GM08714 (cell line): ENCODE data around the gene HEBP2.

Experiments
- H3K4me3 ChIP-seq: fragments of 200-500 bp; sonication (Bioruptor generic); 2 replicates; pipeline ENCODE4 v1.5.1; 2014; ENCODE audit warnings: mild to moderate bottlenecking, low read length, inconsistent platforms
- ZNF274 ChIP-seq: IDR thresholded peaks from 2 replicates; pipeline ENCODE4 v1.6.1; 2012; ENCODE audit warnings: mild to moderate bottlenecking, low read depth, low read length

HEBP2 gene

GRCh38 chr6:138426500-138427123 lies 22.6 kb downstream of the HEBP2 start:
- no peak overlapping the region for H3K4me3 ChIP-seq
- no peak for TF ChIP-seq ZNF274

- no peak overlapping the region for H3K4me3 ChIP-seq
- no peak for TF ChIP-seq ZNF274
Measured at GRCh38 chr6:138427701-138428100, 23.7 kb downstream of the HEBP2 start.

GRCh38 chr6:138428944-138429598 lies 25.0 kb downstream of the HEBP2 start:
- TF ChIP-seq ZNF274: no peak
- no peak overlapping the region for H3K4me3 ChIP-seq

GRCh38 chr6:138429761-138430160 lies 25.7 kb downstream of the HEBP2 start:
- TF ChIP-seq ZNF274: no peak
- H3K4me3 ChIP-seq: no peak overlapping the region

- no peak overlapping the region for H3K4me3 ChIP-seq
- TF ChIP-seq ZNF274: no peak
Measured at GRCh38 chr6:138430361-138431145, 26.5 kb downstream of the HEBP2 start.

GRCh38 chr6:138431256-138432062 lies 27.4 kb downstream of the HEBP2 start:
- no peak overlapping the region for H3K4me3 ChIP-seq
- TF ChIP-seq ZNF274: no peak

- no peak overlapping the region for H3K4me3 ChIP-seq
- TF ChIP-seq ZNF274: no peak
Measured at GRCh38 chr6:138432063-138432356, 28.0 kb downstream of the HEBP2 start.

- TF ChIP-seq ZNF274: no peak
- H3K4me3 ChIP-seq: no peak overlapping the region
Measured at GRCh38 chr6:138434096-138434495, 30.1 kb downstream of the HEBP2 start.

- no peak for TF ChIP-seq ZNF274
- no peak overlapping the region for H3K4me3 ChIP-seq
Measured at GRCh38 chr6:138434925-138435324, 30.9 kb downstream of the HEBP2 start.

- no peak overlapping the region for H3K4me3 ChIP-seq
Measured at GRCh38 chr6:138439546-138439945, 35.5 kb downstream of the HEBP2 start.

GRCh38 chr6:138440296-138440695 lies 36.3 kb downstream of the HEBP2 start:
- no peak for TF ChIP-seq ZNF274
- no peak overlapping the region for H3K4me3 ChIP-seq

More at GRCh38 chr6:138439546-138439945, 35.5 kb downstream of the HEBP2 start:
- TF ChIP-seq ZNF274: no peak

- no peak for TF ChIP-seq ZNF274
- no peak overlapping the region for H3K4me3 ChIP-seq
Measured at GRCh38 chr6:138440758-138441357, 36.8 kb downstream of the HEBP2 start.

- TF ChIP-seq ZNF274: no peak
- H3K4me3 ChIP-seq: no peak overlapping the region
Measured at GRCh38 chr6:138441965-138442364, 37.9 kb downstream of the HEBP2 start.

GRCh38 chr6:138442663-138443062 lies 38.6 kb downstream of the HEBP2 start:
- no peak overlapping the region for H3K4me3 ChIP-seq
- no peak for TF ChIP-seq ZNF274
